CD4-positive, alpha-beta T cell treated with Interleukin-17A for 4 hours (primary cell): ENCODE measurements around the gene IGFBP1.

Source experiments
- DNase-seq: peaks from one replicate; pipeline ENCODE4 v3.0.0-alpha.2; 2020; ENCODE audit warnings: mixed read lengths

The IGFBP1 gene

DNA sequence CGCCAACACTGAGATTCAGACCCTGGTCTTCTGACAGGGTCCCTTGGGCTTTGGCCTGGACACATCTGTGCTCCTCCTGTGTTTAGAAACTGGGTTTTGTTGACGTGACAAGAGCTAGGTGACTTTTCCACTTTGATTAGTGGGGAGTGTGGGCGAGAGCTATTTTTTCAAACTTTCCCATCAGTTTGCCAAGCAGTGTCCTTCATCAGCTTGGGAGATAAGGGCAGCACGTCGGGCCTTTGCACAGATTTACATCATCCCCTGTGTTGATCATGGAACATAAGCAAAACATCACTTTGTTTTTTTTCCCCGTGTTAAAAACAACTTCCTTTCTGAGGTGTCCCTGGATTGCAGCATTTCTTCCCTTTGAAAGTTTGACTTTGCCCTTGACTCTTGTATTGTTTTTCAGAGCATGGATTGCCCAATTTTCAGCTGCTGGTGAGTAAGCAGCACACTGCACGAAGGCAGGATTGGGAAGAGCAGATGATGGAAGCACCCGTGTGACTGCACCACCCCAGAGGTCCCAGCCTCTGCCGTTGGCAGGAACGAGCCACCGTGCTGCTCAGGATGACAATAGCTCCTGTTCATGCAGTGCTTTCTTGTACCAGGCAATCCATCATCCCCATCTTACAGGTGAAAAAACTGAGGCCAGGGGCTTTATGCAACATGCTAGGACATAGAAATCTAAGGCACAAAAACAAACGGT lies 6.4 kb upstream of the IGFBP1 start:
- DNase-seq = no peak

DNA sequence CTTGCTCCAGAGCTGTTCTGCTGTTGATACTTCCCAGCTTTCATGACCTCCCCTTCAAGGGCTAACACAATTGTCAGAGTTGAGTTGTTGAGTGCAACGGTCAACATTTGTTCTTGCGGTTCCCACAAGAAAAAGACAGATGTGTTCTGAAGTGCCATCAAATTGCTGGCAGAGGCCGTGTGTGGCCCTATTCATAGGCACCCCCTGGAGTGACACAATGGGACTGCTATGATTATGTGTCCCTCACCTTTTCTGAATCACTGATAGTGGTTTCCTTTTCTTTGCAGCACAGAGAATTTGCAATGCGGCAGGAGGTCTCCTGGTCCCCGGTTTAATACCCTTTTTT lies 5.8 kb upstream of the IGFBP1 start:
- no peak for DNase-seq

DNA sequence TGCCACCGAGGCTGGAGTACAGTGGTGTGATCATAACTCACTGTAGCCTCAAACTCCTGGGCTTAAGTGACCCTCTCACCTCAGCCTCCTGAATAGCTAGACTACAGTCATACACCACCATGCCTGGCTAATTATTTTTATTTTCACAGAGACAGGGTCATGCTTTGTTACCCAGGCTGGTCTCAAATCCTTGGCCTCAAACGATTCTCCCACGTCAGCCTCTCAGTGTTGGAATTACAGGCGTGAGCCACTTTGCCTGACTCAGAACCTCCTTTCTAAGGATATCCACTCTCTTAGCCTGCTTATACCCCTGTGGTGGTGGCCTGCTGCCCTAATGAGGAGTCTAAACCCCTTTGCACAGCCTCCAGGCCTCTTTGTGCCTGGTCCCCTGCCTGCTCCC lies 4.2 kb upstream of the IGFBP1 start:
- no peak for DNase-seq

DNA sequence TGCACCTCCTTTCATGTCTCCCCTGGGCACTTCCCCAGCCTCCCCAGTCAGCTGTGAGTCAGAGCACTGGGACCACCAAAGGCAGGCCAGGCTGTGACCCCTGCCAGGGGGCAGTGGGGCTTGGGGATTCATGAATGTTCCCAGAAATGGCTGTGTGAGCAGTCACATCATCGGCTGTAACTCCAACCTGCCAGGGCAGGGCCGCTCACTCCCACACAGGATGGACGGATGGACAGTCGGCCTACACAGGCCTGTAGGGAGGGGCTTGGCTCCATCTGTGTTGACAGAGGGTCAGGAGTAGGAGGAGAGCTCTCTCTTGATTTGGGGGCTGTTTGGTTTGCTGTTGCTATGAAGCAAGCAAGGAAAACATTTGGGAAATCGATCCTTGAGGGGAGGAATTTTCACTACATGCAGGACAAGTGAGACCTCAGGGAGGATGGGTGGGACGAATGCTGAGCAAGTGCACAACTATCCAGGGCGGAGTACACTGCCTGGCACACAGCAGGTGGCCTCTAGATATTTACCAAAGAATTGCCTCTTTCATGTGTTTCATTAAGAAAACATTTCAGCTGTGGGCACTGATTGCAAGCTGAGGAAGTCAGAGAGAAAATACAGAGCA lies 2.9 kb upstream of the IGFBP1 start:
- DNase-seq = no peak

DNA sequence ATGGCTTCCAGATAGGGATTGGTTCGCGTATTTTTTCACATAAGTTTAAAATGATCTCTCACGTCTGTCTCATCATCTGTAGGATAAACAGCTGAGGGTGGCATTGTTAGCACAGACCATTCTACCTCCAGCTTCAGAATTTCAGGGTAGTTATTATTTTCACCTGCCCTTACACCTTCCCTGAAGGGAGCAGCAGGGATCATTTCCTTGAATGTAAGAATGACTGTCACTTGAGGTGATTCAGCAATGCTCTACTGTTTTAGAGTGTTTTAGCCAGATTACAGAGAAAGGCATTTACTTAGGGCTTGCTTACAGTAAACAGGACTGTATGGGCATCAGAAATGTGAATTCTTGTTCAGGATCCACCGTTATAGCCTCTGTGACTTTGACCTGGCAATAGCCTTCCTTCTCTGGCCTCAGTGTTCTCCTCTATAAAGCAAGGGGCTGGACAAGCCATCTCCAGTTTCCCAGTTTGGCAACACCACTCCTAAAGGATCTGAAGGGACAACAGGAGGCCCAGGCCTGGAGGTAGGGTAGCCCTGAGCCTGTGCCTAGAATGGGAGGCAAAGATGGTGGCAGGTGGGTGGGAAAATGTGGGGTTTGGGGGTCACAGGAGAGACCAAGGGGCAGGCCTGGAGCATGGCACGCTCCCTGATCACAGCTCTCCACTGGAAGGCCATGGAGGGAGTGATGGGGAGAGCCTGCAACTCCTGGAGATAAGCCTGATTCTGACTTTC lies 1.2 kb upstream of the IGFBP1 start:
- DNase-seq = no peak

DNA sequence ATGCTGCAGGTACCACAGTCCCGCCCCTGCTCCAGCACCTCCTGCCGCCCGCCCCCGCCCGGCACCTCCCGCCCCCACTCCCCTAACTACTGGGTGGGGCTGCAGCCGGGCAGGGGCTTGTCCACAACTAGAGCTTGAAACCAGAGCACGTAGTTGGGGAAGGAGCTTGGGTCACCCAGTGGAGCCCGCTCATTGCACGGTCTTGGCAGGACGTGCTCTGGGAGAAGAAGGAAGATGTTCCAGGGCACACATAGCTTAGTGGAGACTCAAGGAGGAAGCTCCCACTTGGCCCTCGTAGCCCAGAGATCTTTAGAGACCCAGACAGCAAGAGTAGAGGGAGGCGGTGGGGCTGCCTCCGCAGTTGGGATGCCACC lies 692 bp downstream of the IGFBP1 start:
- DNase-seq = no peak

DNA sequence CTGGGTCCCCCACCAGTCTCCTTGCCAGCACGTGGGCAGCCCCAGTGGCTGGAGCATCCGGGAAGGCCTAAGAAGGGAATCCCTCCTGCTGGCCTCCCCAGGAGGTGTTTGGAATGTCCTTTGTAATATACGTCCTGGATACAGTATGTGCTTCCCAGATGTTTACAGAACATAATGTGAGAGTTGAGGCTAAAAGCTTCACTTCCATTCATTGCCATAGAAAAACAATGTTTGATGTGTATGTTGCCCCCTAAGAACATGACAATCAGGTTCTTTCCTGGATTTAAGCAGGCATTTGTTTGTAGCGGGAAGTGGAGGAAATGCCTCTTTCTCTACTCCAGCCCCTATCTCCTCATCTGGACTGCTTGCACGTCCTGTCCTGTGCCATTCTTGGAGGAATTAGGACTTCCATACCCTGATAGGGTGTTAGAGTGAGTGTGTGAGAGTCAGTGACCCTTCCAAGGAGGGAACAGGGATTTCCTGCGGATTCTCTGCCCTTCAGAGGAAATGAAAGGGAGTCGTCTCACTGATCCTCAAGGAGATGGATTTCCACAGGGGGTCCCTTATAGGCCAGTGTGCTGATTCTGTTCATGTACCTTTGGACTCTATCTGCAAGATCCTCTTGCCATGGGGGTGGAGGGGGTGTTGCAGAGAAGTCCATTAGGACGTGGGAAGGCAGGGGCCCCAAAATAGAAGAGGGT lies 1.2 kb downstream of the IGFBP1 start:
- no peak for DNase-seq

DNA sequence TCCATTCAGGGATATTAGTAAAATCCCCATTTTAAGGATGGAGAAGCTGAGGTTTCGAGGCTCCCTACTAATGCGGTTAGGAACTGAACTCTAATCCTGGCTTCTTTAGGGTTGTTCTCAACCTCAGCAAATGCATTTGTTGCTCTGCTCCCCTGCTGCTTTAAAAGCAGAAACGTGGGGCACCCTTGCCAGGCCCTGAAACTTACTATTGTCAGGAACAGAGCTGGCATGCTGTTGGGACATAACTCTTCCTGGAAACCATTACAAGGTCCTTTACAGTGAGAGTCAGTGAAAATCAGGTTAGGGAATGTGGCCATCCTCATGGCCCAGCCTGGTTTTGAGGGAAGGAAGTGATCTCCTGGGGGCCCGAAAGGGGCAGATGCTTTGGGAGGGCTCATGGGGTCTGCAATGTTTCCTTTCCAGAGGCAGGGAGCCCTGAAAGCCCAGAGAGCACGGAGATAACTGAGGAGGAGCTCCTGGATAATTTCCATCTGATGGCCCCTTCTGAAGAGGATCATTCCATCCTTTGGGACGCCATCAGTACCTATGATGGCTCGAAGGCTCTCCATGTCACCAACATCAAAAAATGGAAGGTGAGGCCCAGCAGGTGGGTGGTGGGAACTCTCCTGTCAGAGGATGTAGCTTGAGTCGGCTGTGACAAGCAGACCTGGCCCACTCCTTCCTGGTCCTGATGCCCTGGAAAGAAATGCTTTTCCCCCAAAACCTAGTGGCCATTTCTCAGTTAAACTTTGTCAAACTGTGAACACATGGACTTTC lies 2.0 kb downstream of the IGFBP1 start:
- DNase-seq = no peak

DNA sequence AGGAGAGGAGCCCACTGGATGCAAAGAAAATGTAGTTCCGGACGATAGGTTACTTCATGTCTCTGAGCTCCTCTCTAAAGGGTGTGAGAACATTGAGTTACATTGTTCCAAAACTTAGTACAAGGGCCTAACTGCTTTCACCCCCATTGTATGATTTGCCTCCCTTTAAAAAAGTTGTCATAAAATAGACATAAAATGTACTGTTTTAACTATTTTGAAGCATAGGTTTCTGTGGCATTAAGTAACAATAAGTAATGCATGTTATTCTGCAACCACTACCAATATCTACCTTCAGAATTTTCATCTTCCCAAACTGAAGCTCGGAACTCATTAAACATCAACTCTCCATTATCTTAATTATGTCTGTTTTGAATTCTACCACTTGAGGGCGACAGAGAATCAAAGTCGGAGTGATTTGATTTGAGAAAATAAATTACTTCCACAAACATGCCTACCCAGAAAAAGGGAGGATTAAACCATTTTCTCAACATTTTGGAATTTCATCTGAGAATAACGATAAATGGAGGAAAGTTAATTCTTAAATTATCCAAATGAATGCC lies 2.7 kb downstream of the IGFBP1 start:
- no peak for DNase-seq

DNA sequence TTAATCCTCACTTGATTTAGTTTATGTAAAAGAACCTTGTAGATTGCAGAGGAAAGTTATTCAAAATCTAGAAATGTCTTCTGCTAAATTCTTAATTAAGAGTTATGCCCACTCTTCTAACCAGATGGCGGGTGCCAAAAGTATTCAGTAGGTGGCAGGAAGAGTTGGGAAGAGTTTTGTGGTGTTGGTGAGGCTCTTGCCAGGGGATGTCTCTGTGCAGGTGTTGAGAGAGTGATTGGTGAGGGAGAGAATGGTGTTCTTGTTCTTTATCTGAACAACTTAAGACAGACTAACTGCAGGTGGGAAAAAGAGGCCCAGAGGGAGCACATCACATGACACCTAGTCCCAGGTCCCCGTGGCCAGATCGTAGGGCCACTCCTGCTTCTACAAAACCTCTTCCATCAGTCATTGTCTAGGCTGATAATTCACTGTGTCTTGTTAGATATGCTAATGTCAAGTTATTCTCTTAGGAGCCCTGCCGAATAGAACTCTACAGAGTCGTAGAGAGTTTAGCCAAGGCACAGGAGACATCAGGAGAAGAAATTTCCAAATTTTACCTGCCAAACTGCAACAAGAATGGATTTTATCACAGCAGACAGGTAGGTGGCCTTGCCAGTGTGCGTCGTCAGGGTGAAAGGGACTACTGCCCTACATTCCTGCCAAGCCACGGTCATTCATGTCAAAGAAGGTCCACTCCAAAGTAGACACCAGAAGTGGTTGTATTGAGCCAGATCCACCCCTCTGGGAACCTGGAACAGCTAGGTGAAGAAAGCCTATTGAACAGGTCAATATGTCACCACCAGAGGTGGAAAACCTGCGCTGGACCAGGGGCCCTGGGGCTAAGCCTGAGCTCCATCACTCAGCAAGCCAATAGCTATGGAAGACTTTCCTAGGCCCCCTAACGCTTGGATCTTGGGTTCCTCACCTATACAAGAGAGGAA lies 3.4 kb downstream of the IGFBP1 start:
- no peak for DNase-seq

DNA sequence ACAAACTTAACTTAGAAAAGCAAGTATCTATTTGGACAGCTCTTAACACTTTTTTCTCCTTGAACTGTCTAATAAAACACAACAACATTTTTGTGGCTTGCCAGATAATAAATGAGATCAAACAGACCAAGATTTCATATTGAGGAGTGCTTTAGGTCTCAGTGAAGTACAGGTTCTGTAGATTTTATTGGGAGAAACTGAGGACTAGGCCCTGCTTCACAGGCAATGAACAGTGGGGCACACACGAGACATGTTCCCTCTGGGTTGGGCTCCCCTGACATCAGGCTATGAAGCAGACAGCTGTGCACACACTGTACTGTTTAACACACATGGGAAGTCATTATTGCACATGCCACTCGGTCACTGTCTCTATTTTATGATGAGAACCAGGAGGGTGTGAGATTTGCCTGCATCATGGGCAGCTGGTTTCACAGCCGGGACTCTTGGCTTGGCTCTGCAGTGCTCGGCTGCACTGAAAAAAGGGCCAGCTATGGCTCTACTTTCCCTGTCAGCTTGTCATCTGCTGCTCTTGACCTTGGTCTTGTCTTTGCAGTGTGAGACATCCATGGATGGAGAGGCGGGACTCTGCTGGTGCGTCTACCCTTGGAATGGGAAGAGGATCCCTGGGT lies 4.2 kb downstream of the IGFBP1 start:
- DNase-seq = no peak

DNA sequence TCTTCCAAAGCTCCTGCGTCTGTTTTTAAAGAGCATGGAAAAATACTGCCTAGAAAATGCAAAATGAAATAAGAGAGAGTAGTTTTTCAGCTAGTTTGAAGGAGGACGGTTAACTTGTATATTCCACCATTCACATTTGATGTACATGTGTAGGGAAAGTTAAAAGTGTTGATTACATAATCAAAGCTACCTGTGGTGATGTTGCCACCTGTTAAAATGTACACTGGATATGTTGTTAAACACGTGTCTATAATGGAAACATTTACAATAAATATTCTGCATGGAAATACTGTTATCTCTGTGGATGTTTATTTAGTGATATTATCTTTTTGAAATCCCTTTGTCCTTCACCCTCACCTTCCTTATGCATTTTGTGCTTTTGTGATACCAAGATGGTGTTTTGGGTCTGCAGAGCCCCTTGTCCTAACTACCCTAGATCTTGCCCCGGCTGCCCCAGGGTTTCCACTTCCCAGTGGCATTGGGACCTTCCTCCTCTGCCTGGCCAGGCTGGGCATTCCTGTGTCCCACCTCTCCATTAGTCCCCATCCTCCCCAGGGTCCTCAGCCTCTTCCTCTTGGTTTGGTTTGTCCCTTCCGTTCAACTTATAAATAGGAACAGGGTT lies 5.2 kb downstream of the IGFBP1 start:
- no peak for DNase-seq

DNA sequence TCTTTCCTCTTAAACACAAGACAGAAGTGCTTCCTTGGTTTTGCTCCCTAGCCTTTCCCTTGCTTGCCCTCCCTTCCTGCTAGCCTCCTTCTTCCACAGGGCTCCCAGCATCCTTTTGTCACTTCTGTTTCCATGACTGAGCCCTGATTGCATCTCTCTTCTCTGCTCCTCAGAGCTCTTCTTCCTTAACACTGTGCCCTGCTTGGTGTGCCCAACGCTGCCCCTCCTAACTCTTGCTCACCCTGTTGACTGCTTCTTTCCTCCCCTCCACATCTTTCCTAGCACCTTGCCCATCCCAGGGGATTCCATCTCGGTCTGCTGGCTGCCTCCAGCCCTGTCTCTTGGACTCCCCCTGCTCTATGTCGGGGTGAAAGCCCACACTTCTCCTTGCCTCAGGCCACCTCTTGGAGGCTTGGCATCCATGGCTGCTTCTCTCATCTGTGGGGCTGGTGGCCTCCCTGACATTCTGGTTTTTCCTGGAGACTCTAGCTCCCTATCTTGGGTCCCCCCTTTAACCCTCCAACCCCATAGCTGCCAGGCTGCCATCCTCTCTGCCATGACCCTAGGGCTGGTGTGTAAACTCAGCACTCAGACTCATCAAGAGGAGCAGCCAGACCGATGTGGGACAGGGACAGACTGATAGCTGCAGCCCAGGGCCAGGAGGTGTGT lies 5.8 kb downstream of the IGFBP1 start:
- no peak for DNase-seq

DNA sequence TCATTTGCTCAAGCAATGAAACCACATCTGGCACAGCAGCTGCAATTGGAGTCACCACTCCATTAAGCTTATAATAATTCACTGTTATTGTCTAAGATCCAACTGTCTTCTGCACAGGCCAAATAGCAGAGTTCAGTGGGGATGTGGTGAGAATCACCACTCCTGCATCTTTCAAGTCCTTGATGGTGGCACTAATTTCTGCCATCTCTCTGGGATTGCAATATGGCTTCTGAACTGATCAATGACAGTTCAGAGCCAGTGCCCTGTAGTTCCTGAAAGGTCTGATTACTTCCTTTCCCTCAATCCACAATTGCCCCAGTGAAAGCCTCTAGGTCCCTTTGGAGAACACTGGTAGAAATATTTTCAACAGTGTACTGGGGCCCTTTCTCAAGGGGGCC lies 6.4 kb downstream of the IGFBP1 start:
- DNase-seq = no peak

DNA sequence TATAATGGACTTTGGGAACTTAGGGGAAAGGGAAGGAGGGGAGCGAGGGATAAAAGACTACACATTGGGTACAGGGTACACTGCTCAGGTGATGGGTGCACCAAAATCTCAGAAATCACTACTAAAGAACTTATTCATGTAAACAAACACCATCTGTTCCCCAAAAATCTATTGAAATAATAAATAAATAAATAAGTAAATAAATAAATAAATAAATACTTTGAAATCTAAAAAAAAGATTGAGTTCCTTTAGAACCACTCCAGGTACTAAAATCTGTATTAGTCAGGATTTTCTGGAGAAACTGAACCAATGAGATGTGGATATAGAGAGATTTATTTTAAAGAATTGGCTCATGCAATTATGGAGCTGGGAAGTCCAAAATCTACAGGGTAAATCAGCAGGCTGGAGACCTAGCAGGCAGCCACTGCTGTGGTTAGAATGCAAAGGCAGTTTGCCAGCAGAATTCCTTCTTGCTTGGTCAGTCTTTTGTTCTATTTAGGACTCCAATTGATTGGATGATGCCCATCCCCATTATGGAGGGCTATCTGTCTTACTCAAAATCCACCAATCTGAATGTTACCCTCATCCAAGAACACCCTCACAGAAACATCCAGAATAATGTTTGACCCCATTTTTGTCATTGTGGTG lies 8.9 kb downstream of the IGFBP1 start:
- no peak for DNase-seq

DNA sequence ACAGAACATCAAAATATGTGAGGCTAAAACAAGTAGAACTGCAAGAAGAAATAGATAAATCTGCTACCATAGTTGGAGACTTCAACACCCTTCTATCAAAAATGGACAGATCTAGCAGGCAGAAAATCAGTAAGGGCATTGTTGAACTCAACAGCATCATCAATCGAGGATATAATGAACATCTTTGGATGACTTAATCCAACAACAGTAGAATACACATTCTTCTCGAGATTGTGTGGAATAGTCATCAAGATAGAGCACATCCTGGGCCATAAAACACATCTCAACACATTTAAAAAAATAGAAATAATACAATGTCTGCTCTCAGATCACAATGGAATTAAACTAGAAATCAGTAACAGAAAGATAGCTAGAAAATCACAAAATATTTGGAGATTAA lies 9.9 kb downstream of the IGFBP1 start:
- no peak for DNase-seq

DNA sequence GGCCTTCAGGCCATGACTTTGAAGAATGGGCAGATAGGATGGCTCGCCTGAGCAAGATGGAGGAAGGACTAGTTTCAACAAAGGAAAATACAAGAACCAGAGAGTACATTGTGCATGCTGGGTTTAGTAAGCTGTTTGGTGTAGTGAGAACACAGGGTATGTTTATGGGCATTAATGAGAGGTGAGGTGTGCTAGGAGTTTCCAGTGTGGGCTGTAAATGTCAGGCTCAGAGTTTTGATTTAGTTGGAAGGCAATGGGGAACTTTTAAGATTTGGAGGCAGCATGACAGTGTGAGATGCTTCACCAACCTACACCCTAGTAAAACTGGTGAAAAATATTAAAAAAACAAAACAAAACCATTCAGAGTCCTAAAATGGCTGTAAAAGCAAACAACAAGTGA lies 13.3 kb downstream of the IGFBP1 start:
- DNase-seq = no peak

DNA sequence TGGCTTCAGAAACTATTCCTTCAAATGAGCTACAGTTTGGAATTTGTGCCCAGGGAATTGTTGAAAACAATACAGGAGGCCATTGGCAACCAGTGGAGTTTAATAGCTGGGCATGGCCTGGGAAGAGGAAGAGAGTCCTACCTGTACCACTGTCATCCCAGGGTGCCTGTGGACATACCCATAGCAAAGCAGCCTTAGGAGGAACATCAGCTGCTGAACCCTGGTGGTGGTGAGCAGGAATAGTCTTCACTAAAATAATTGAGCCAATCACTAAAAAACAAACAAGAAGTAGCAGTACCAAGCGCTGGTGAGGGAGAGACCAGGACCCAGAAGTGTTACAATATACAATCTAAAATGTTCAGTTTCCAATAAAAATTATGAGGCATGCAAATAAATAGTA lies 14.5 kb downstream of the IGFBP1 start:
- DNase-seq = no peak

DNA sequence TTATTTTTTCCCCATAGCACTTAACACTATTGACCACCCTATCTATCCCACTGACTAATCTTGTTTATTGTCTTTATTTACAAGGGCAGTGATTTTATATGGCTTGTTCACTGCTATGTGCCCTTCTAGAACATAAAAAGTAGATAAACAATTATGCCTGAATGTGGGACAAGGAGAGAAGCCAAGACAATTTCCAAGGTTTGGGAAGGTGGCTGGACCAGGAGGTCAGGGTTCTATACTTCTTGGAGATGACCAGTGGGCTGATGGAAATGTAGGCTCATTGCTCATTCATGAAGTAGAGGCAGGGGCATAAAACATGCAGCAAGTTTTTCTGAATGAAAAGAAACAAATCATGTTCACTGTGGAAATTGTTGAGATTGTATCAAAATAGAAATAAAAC lies 21.3 kb downstream of the IGFBP1 start:
- no peak for DNase-seq
